OCI-LY1 (cell line): ENCODE results near the gene ZNF785.
"Not testable (repeated sequence)": the region's sequence is repeated elsewhere in the genome, so short reads cannot be mapped to it uniquely, and the experiment has no call there.

Source experiments
- H2AFZ ChIP-seq: fragments of 200-600 bp; sonication (generic), shearing (Covaris generic); 2 replicates; pipeline ENCODE4 v1.6.0; 2014; ENCODE audit warnings: antibody characterized with exemption, mild to moderate bottlenecking, low read length
- H3F3A ChIP-seq: fragments of 200-600 bp; sonication (generic), shearing (Covaris generic); 2 replicates; pipeline ENCODE4 v1.6.0; 2014; ENCODE audit warnings: mild to moderate bottlenecking, antibody characterized with exemption, low read length, moderate library complexity; ENCODE audit not compliant: insufficient read depth
- H3K27ac ChIP-seq: fragments of 200-600 bp; sonication (generic); 2 replicates; pipeline ENCODE4 v1.5.1; 2014; ENCODE audit warnings: low read length, mixed run types, mild to moderate bottlenecking, low read depth; ENCODE audit not compliant: poor library complexity, severe bottlenecking
- H3K27me3 ChIP-seq: fragments of 200-600 bp; sonication (generic); 2 replicates; pipeline ENCODE4 v1.6.0; 2014; ENCODE audit warnings: antibody characterized with exemption, mild to moderate bottlenecking, low read length, moderate library complexity; ENCODE audit not compliant: insufficient read depth
- H3K36me3 ChIP-seq: fragments of 200-600 bp; sonication (generic); 2 replicates; pipeline ENCODE4 v1.6.1; 2014; ENCODE audit warnings: mild to moderate bottlenecking, antibody characterized with exemption, low read length, moderate library complexity, mixed read lengths; ENCODE audit not compliant: insufficient read depth
- H3K4me1 ChIP-seq: fragments of 200-600 bp; sonication (generic); 2 replicates; pipeline ENCODE4 v1.5.1; 2014; ENCODE audit warnings: mild to moderate bottlenecking, low read length, moderate library complexity; ENCODE audit not compliant: insufficient read depth, severe bottlenecking
- H3K4me2 ChIP-seq: fragments of 200-600 bp; sonication (generic), shearing (Covaris generic); 2 replicates; pipeline ENCODE4 v1.6.1; 2014; ENCODE audit warnings: low read length
- H3K4me3 ChIP-seq: fragments of 200-600 bp; sonication (generic); 2 replicates; pipeline ENCODE4 v1.5.1; 2014; ENCODE audit warnings: low read length, low read depth, mild to moderate bottlenecking, mixed read lengths; ENCODE audit not compliant: poor library complexity, severe bottlenecking
- H3K79me2 ChIP-seq: fragments of 200-600 bp; shearing (Covaris generic); 2 replicates; pipeline ENCODE4 v1.6.1; 2016; ENCODE audit warnings: mixed run types, low read length, mixed read lengths; ENCODE audit not compliant: insufficient read depth
- H3K9ac ChIP-seq: fragments of 200-600 bp; sonication (generic), shearing (Covaris generic); 2 replicates; pipeline ENCODE4 v1.6.1; 2014; ENCODE audit warnings: mild to moderate bottlenecking, low read length, mixed read lengths
- H3K9me2 ChIP-seq: fragments of 200-600 bp; sonication (generic), shearing (Covaris generic); 2 replicates; pipeline ENCODE4 v1.6.1; 2014; ENCODE audit warnings: low read depth, mild to moderate bottlenecking, low read length, mixed read lengths
- H3K9me3 ChIP-seq: fragments of 200-600 bp; shearing (Covaris generic); 2 replicates; pipeline ENCODE4 v1.6.1; 2014; ENCODE audit warnings: low read length, mixed read lengths
- H4K20me1 ChIP-seq: fragments of 200-600 bp; sonication (generic), shearing (Covaris generic); 2 replicates; pipeline ENCODE4 v1.6.0; 2016; ENCODE audit warnings: mild to moderate bottlenecking, low read length; ENCODE audit not compliant: insufficient read depth
- EZH2 ChIP-seq: fragments of 200-600 bp; sonication (generic), shearing (Covaris generic); IDR thresholded peaks from 2 replicates; pipeline ENCODE4 v1.8.0; 2017; ENCODE audit warnings: borderline replicate concordance, mixed run types, mild to moderate bottlenecking, antibody characterized with exemption, low read length, moderate library complexity, mixed read lengths
- TF ChIP-seq, protein P1 (sequence below): fragments of 200-600 bp; sonication (generic), shearing (Covaris generic); IDR thresholded peaks from 2 replicates; pipeline ENCODE4 v1.5.1; 2017; ENCODE audit warnings: mild to moderate bottlenecking, antibody characterized with exemption, low read length, moderate library complexity, mixed read lengths

The ZNF785 gene

GRCh38 chr16:30546115-30546514 lies 39.4 kb downstream of the ZNF785 start:
- Histone ChIP-seq H3K4me3 (no peak overlapping the region), H3K9ac (no peak overlapping the region), H4K20me1 (no peaks in the 10 kb centered on the region), H3F3A (no peaks in the 10 kb centered on the region), H3K27me3 (no peaks in the 10 kb centered on the region), H3K36me3 (no peaks in the 10 kb centered on the region; the same call in 1 of the 2 replicates), H3K9me2 (no peaks in the 10 kb centered on the region), H3K4me2 (no peak overlapping the region), H3K27ac (no peak overlapping the region), H3K9me3 (no peaks in the 10 kb centered on the region), H3K4me1 (no peaks in the 10 kb centered on the region), H2AFZ (no peak overlapping the region), H3K79me2 (no peaks in the 10 kb centered on the region)
- TF ChIP-seq EZH2: no peak
- TF ChIP-seq, protein P1, sequence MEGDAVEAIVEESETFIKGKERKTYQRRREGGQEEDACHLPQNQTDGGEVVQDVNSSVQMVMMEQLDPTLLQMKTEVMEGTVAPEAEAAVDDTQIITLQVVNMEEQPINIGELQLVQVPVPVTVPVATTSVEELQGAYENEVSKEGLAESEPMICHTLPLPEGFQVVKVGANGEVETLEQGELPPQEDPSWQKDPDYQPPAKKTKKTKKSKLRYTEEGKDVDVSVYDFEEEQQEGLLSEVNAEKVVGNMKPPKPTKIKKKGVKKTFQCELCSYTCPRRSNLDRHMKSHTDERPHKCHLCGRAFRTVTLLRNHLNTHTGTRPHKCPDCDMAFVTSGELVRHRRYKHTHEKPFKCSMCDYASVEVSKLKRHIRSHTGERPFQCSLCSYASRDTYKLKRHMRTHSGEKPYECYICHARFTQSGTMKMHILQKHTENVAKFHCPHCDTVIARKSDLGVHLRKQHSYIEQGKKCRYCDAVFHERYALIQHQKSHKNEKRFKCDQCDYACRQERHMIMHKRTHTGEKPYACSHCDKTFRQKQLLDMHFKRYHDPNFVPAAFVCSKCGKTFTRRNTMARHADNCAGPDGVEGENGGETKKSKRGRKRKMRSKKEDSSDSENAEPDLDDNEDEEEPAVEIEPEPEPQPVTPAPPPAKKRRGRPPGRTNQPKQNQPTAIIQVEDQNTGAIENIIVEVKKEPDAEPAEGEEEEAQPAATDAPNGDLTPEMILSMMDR: no peak

- H3K9me3 ChIP-seq: no peaks in the 10 kb centered on the region
- no peak overlapping the region for H3K4me3 ChIP-seq
- TF ChIP-seq EZH2: no peak
- TF ChIP-seq, protein P1: no peak
- H3F3A ChIP-seq: no peaks in the 10 kb centered on the region
- H3K4me2 ChIP-seq: no peak overlapping the region
- H3K9me2 ChIP-seq: no peaks in the 10 kb centered on the region
- H2AFZ ChIP-seq: no peak overlapping the region
- no peaks in the 10 kb centered on the region for H3K79me2 ChIP-seq
- H3K4me1 ChIP-seq: peaks cover 3% of the 10 kb centered on the region
- no peak overlapping the region for H3K27ac ChIP-seq
- no peak overlapping the region for H3K9ac ChIP-seq
- H4K20me1 ChIP-seq: no peaks in the 10 kb centered on the region
- H3K36me3 ChIP-seq: no peaks in the 10 kb centered on the region; the same call in 1 of the 2 replicates
- no peaks in the 10 kb centered on the region for H3K27me3 ChIP-seq
These were observed 42.4 kb downstream of the ZNF785 start for GRCh38 chr16:30543067-30543466.

- Histone ChIP-seq H3K27ac (no peak overlapping the region), H3K36me3 (no peaks in the 10 kb centered on the region; the same call in 1 of the 2 replicates), H3K79me2 (no peaks in the 10 kb centered on the region), H3K4me3 (no peak overlapping the region), H4K20me1 (no peaks in the 10 kb centered on the region), H3K9ac (no peak overlapping the region), H3K9me3 (no peaks in the 10 kb centered on the region), H2AFZ (no peak overlapping the region), H3K27me3 (no peaks in the 10 kb centered on the region), H3K4me1 (peaks cover 3% of the 10 kb centered on the region), H3K4me2 (no peak overlapping the region), H3K9me2 (no peaks in the 10 kb centered on the region), H3F3A (no peaks in the 10 kb centered on the region)
- no peak for TF ChIP-seq EZH2
- TF ChIP-seq, protein P1: no peak
These were observed 43.8 kb downstream of the ZNF785 start for GRCh38 chr16:30541502-30542329.

DNA sequence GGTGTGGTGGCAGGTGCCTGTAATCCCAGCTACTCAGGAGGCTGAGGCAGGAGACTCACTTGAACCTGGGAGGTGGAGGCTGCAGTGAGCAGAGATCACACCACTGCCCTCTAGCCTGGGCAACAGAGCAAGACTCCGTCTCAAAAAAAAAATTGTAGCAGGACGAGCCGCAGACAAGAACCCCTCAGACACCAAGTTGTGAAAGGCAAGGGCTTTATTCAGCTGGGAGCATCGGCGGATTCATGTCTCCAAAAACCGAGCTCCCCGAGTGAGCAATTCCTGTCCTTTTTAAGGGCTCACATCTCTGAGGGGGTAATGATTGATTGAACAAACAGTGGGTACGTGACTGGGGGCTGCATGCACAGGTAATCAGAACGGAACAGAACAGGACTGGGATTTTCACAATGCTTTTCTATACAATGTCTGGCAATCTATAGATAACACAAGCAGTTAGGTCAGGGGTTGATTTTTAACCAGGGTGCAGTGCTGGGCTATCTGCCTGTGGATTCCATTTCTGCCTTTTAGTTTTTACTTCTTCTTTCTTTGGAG lies 44.5 kb downstream of the ZNF785 start:
- H4K20me1 ChIP-seq, H3K9me2 ChIP-seq, H3K4me1 ChIP-seq, H3K4me2 ChIP-seq, H3K9ac ChIP-seq, H3K27me3 ChIP-seq, H3K36me3 ChIP-seq, H3K79me2 ChIP-seq, H3F3A ChIP-seq, H3K9me3 ChIP-seq, H2AFZ ChIP-seq, H3K27ac ChIP-seq, H3K4me3 ChIP-seq: not testable (repeated sequence)

DNA sequence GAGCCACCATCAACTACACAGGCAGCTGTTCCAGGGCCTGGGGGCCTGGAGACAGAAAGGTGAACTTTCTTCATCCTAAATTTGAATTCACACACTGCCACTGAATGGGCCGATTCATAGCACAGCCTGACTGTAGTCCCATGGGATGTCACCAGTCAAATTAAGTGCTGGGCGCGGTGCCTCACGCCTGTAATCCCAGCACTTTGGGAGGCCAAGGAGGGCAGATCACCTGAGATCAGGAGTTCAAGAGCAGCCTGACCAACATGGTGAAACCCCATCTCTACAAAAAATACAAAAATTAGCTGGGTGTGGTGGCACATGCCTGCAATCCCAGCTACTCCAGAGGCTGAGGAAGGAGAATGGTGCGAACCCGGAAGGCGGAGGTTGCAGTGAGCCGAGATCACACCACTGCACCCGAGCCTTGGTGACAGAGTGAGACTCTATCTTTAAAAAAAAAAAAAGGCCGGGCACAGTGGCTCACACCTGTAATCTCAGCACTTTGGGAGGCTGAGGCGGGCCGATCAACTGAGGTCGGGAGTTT lies 45.4 kb downstream of the ZNF785 start:
- H3K9me3 ChIP-seq, H3K27me3 ChIP-seq, H2AFZ ChIP-seq, H3K79me2 ChIP-seq, H3K4me2 ChIP-seq, H4K20me1 ChIP-seq, H3K4me3 ChIP-seq, H3K9me2 ChIP-seq, H3F3A ChIP-seq, H3K36me3 ChIP-seq, H3K27ac ChIP-seq, H3K9ac ChIP-seq: not testable (repeated sequence)
- peaks cover 17% of the 10 kb centered on the region for H3K4me1 ChIP-seq
